CD4-positive, alpha-beta T cell (primary cell): Measurements from ENCODE around the gene BTN2A1. TPM values are rescaled to one million over a fixed set of nuclear protein-coding genes. Genes with fewer than 3 reads are reported as not detected.

Experiments
- ATAC-seq: fragments of 200-7000 bp; cut with Tn5 transposase; one replicate; pipeline ENCODE4 v1.10.0; 2022; ENCODE audit warnings: mild to moderate bottlenecking; ENCODE audit not compliant: poor library complexity
- CTCF ChIA-PET: fragments of 350-600 bp; sonication (Branson Sonifier 250); formaldehyde crosslinking; loops from one replicate; lab custom pipeline; 2021; ENCODE audit warnings: antibody characterized with exemption, inconsistent platforms; lab: Charles Lee
- POLR2A ChIA-PET: fragments of 350-600 bp; sonication (Branson Sonifier 250); formaldehyde crosslinking; loops from one replicate; lab custom pipeline; 2021; ENCODE audit warnings: antibody characterized with exemption, inconsistent platforms; lab: Charles Lee
- DNase-seq, 14 experiments: peaks; one replicate each; pipeline ENCODE4 v3.0.0-alpha.2; 2013 to 2020; ENCODE audit warnings: mixed read lengths in 2 of 14
- H3K27ac ChIP-seq, 2 donors: one replicate each; pipeline versions ENCODE4 v1.5.1 to v1.7.0; 2013; ENCODE audit warnings: low read length in 2 of 2, low read depth in 1 of 2, mild to moderate bottlenecking in 1 of 2
- H3K27me3 ChIP-seq, 2 experiments: 1 replicate in 1 of 2; 2 replicates in 1 of 2; pipeline versions ENCODE4 v1.6.1 to v1.7.0; 2013; ENCODE audit warnings: low read length in 2 of 2, control low read depth in 1 of 2, mild to moderate bottlenecking in 1 of 2, moderate library complexity in 1 of 2; ENCODE audit not compliant: insufficient read depth in 2 of 2, control insufficient read depth in 1 of 2
- H3K36me3 ChIP-seq: one replicate; pipeline ENCODE4 v1.6.1; 2013; ENCODE audit warnings: low read length, control low read depth; ENCODE audit not compliant: insufficient read depth
- H3K4me1 ChIP-seq: one replicate; pipeline ENCODE4 v1.6.1; 2013; ENCODE audit warnings: low read length, control low read depth; ENCODE audit not compliant: insufficient read depth
- H3K4me3 ChIP-seq: one replicate; pipeline ENCODE4 v1.5.1; 2013; ENCODE audit warnings: mild to moderate bottlenecking, low read length, moderate library complexity
- H3K9me3 ChIP-seq, 2 experiments: 1 replicate in 1 of 2; 2 replicates in 1 of 2; pipeline versions ENCODE4 v1.6.1 to v1.7.0; 2013; ENCODE audit warnings: low read length in 2 of 2, mild to moderate bottlenecking in 2 of 2, control low read depth in 1 of 2, moderate library complexity in 1 of 2; ENCODE audit not compliant: control insufficient read depth in 1 of 2, insufficient read depth in 1 of 2
- H3K27ac Mint-ChIP-seq: one replicate; pipeline ENCODE4 v1.8.0; 2020; ENCODE audit warnings: mixed read lengths
- H3K27me3 Mint-ChIP-seq: one replicate; pipeline ENCODE4 v1.8.0; 2021; ENCODE audit warnings: mixed read lengths
- H3K36me3 Mint-ChIP-seq: one replicate; pipeline ENCODE4 v1.8.0; 2021; ENCODE audit warnings: low read depth, mixed read lengths
- H3K4me1 Mint-ChIP-seq: one replicate; pipeline ENCODE4 v1.8.0; 2021; ENCODE audit warnings: low read depth, mixed read lengths
- H3K4me3 Mint-ChIP-seq: one replicate; pipeline ENCODE4 v1.8.0; 2020; ENCODE audit warnings: mild to moderate bottlenecking, mixed read lengths
- H3K9me3 Mint-ChIP-seq: one replicate; pipeline ENCODE4 v1.8.0; 2020; ENCODE audit warnings: mixed read lengths
- intact Hi-C, 2 experiments: fragments of 100-400 bp; cut with DNase I in 1 of 2; cut with micrococcal nuclease in 1 of 2; formaldehyde crosslinking; loops; one replicate each; pipeline versions ENCODE4 v1.15.1 to v1.9.0; 2023 to 2025; cut with DNase I, micrococcal nuclease
- total RNA-seq, 174 experiments: library from RNA in 2 of 174; stranded (reverse) in 2 of 174; gene quantifications; one replicate each; pipeline ENCODE4 v1.2.3 and lab custom pipeline; 2021 to 2026
- TF ChIP-seq, protein P1 (sequence below): fragments of 200-600 bp; IDR thresholded peaks from one replicate; pipeline ENCODE4 v1.8.0; 2022; ENCODE audit warnings: antibody characterized with exemption, mild to moderate bottlenecking

Gene BTN2A1
- total RNA-seq, 2 experiments from 2014 or later: 16.2 to 17.5 TPM

DNA sequence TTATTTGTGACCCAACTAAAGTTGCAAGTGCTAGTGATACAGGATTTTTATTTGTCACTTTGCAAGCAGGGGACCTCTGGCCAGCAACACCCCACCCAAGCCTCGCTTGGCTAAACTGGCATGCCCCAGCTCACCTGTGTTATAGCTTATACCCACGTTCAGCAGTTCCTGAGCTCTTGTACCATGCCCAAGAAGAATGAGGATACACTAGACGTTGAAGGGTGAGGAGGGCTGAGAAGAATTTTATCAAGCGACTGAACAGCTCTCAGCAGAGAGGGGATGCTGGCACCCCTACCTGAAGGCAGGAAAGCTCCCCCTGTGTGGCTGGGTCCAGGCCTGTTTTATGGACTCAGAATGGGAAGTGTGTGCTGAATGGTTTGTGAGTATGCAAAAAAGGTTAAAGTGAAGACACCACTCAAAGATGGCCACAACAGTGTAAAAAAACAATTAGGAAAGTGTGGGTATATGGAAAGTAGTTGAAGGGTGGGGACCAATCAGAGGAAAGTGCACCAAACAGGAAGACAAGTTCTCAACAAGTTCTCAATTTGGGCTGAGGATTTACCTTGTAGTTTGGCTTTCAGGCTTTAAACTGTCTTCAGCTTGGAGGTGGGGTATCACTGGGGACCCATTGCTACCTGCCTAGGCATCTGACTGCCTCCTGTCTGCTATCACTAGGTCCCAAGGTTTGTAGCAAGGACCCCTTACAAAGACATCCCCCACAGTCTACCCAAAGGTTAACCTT lies 15.0 kb downstream of the BTN2A1 start:
- TF ChIP-seq, protein P1, sequence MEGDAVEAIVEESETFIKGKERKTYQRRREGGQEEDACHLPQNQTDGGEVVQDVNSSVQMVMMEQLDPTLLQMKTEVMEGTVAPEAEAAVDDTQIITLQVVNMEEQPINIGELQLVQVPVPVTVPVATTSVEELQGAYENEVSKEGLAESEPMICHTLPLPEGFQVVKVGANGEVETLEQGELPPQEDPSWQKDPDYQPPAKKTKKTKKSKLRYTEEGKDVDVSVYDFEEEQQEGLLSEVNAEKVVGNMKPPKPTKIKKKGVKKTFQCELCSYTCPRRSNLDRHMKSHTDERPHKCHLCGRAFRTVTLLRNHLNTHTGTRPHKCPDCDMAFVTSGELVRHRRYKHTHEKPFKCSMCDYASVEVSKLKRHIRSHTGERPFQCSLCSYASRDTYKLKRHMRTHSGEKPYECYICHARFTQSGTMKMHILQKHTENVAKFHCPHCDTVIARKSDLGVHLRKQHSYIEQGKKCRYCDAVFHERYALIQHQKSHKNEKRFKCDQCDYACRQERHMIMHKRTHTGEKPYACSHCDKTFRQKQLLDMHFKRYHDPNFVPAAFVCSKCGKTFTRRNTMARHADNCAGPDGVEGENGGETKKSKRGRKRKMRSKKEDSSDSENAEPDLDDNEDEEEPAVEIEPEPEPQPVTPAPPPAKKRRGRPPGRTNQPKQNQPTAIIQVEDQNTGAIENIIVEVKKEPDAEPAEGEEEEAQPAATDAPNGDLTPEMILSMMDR: no peak
- Mint-ChIP-seq H3K36me3 (peaks cover 48% of the 10 kb centered on the region), H3K4me3 (peak overlapping the region; percentile 94), H3K27ac (peak overlapping the region; percentile 99), H3K27me3 (no peaks in the 10 kb centered on the region), H3K9me3 (peaks cover 2% of the 10 kb centered on the region), H3K4me1 (peaks cover 53% of the 10 kb centered on the region)
- Histone ChIP-seq H3K4me3 (peak overlapping the region; percentile 56), H3K4me1 (peaks cover 42% of the 10 kb centered on the region), H3K36me3 (peaks cover 27% of the 10 kb centered on the region), H3K9me3 (peaks cover 0 to 6% of the 10 kb centered on the region in 2 experiments), H3K27me3 (no peaks in the 10 kb centered on the region), H3K27ac (peak overlapping the region; percentile 85 to 90)
- no peak for ATAC-seq
- intact Hi-C loops: loop anchor here (2.0 to 10.0 kb wide), 4 partner anchors 14 to 108 kb away; partner anchors contain the start of genes BTN2A1 (in 1 of the 2), BTN3A1 (in 1 of the 2) and BTN3A2 (in 1 of the 2)
- CTCF ChIA-PET: interaction anchor here (1.9 kb wide), 1 partner anchor 123 kb away, joined by 6 read pairs; no protein-coding TSS in a partner anchor
- DNase-seq: peak in 3 of 14 experiments; percentile 34 to 65 (median 45)
- POLR2A ChIA-PET: interaction anchor here (0.6 to 5.2 kb wide), 23 partner anchors 8 to 1365 kb away, joined by 3 to 102 read pairs (median 10); partner anchors contain the start of genes BTN2A1, BTN3A3 and HMGN4

GRCh38 chr6:26473429-26473757 lies 15.6 kb downstream of the BTN2A1 start:
- ATAC-seq: peak; percentile 2
- DNase-seq: no peak
- H3K4me1 Mint-ChIP-seq: peaks cover 59% of the 10 kb centered on the region
- Histone ChIP-seq H3K4me1 (peaks cover 45% of the 10 kb centered on the region), H3K4me3 (peak overlapping the region; percentile 56), H3K27me3 (no peaks in the 10 kb centered on the region), H3K36me3 (peaks cover 21% of the 10 kb centered on the region), H3K27ac (peak overlapping the region; percentile 85 to 90), H3K9me3 (peaks cover 0 to 6% of the 10 kb centered on the region in 2 experiments)
- ChIA-PET POLR2A (interaction anchor here (0.5 to 5.2 kb wide), 44 partner anchors 9 to 1420 kb away, joined by 3 to 102 read pairs (median 8); partner anchors contain the start of genes BTN2A1, BTN3A3 and HMGN4), CTCF (interaction anchor here (1.9 kb wide), 1 partner anchor 123 kb away, joined by 6 read pairs; no protein-coding TSS in a partner anchor)
- TF ChIP-seq, protein P1: no peak
- peak overlapping the region; percentile 99 for H3K27ac Mint-ChIP-seq
- intact Hi-C loops: loop anchor here (2.0 to 10.0 kb wide), 4 partner anchors 15 to 109 kb away; partner anchors contain the start of genes BTN2A1 (in 1 of the 2), BTN3A1 (in 1 of the 2) and BTN3A2 (in 1 of the 2)
- peaks cover 2% of the 10 kb centered on the region for H3K9me3 Mint-ChIP-seq
- peaks cover 41% of the 10 kb centered on the region for H3K36me3 Mint-ChIP-seq
- H3K27me3 Mint-ChIP-seq: no peaks in the 10 kb centered on the region
- H3K4me3 Mint-ChIP-seq: peak overlapping the region; percentile 94

- Histone ChIP-seq H3K36me3 (peaks cover 16% of the 10 kb centered on the region), H3K4me1 (peaks cover 45% of the 10 kb centered on the region), H3K27ac (peak overlapping the region; percentile 85 to 90), H3K9me3 (peaks cover 0 to 6% of the 10 kb centered on the region in 2 experiments), H3K4me3 (peak overlapping the region; percentile 56), H3K27me3 (no peaks in the 10 kb centered on the region)
- peak overlapping the region; percentile 99 for H3K27ac Mint-ChIP-seq
- H3K4me3 Mint-ChIP-seq: peak overlapping the region; percentile 94
- H3K9me3 Mint-ChIP-seq: peaks cover 2% of the 10 kb centered on the region
- POLR2A ChIA-PET: interaction anchor here (0.5 to 5.2 kb wide), 55 partner anchors 9 to 1419 kb away, joined by 3 to 102 read pairs (median 6); partner anchors contain the start of genes BTN1A1, BTN2A1, BTN3A3 and HMGN4
- intact Hi-C loops: loop anchor here (1.0 to 10.0 kb wide), 7 partner anchors 15 to 109 kb away; partner anchors contain the start of genes BTN2A1 (in 1 of the 2), BTN3A1 (in 1 of the 2), BTN3A2 (in 1 of the 2) and BTN3A3 (in 1 of the 2)
- CTCF ChIA-PET: interaction anchor here (0.9 to 1.9 kb wide), 3 partner anchors 59 to 122 kb away, joined by 4 to 6 read pairs (median 4); no protein-coding TSS in a partner anchor
- DNase-seq (peak; percentile 60 to 96 (median 76)), ATAC-seq (peak; percentile 91)
- H3K4me1 Mint-ChIP-seq: peaks cover 64% of the 10 kb centered on the region
- no peaks in the 10 kb centered on the region for H3K27me3 Mint-ChIP-seq
- peaks cover 36% of the 10 kb centered on the region for H3K36me3 Mint-ChIP-seq
- TF ChIP-seq, protein P1: no peak
Measured at GRCh38 chr6:26473758-26474438, 16.1 kb downstream of the BTN2A1 start.
